ENCODE measurements around the gene PPIF.

Gene PPIF

GRCh38 chr10:79313911-79314439 is 33.3 kb upstream of the PPIF start:
- DNase-seq: peak; percentile 77

GRCh38 chr10:79314761-79315601 is 32.3 kb upstream of the PPIF start:
- no peak for DNase-seq

- no peak for DNase-seq
These were observed 31.7 kb upstream of the PPIF start for GRCh38 chr10:79315602-79315920.

- no peak for DNase-seq
These were observed 30.4 kb upstream of the PPIF start for GRCh38 chr10:79316671-79317431.

- DNase-seq: no peak
These were observed 28.9 kb upstream of the PPIF start for GRCh38 chr10:79318369-79318768.

- no peak for DNase-seq
These were observed 28.0 kb upstream of the PPIF start for GRCh38 chr10:79319115-79319771.

- no peak for DNase-seq
These were observed 27.0 kb upstream of the PPIF start for GRCh38 chr10:79320316-79320715.

GRCh38 chr10:79320820-79321493 is 26.3 kb upstream of the PPIF start:
- DNase-seq: no peak

GRCh38 chr10:79321494-79321882 is 25.8 kb upstream of the PPIF start:
- DNase-seq: no peak

- no peak for DNase-seq
These were observed 25.3 kb upstream of the PPIF start for GRCh38 chr10:79321951-79322350.

- DNase-seq: no peak
These were observed 24.4 kb upstream of the PPIF start for GRCh38 chr10:79322616-79323543.

GRCh38 chr10:79323602-79324001 is 23.7 kb upstream of the PPIF start:
- DNase-seq: no peak

- DNase-seq: no peak
These were observed 23.1 kb upstream of the PPIF start for GRCh38 chr10:79324032-79324695.

- no peak for DNase-seq
These were observed 20.7 kb upstream of the PPIF start for GRCh38 chr10:79326361-79327089.

GRCh38 chr10:79327090-79327457 is 20.2 kb upstream of the PPIF start:
- no peak for DNase-seq

GRCh38 chr10:79328147-79328701 is 19.0 kb upstream of the PPIF start:
- no peak for DNase-seq

GRCh38 chr10:79328737-79329504 is 18.3 kb upstream of the PPIF start:
- DNase-seq: no peak

- no peak for DNase-seq
These were observed 17.7 kb upstream of the PPIF start for GRCh38 chr10:79329529-79329928.

GRCh38 chr10:79331226-79331625 is 16.0 kb upstream of the PPIF start:
- DNase-seq: no peak

- DNase-seq: no peak
These were observed 15.6 kb upstream of the PPIF start for GRCh38 chr10:79331709-79332108.

All from DMS 273 treated with DMSO at 0.1 percent for 48 hours (cell line).